GM21360 (cell line): ENCODE measurements around the gene TIGD3.

Source experiments
- ATAC-seq: cut with Tn5 transposase; IDR thresholded peaks from one replicate; pipeline ENCODE4 v1.9.1; 2021; ENCODE audit warnings: mild to moderate bottlenecking, moderate library complexity; ENCODE audit not compliant: unreplicated experiment

The TIGD3 gene

DNA sequence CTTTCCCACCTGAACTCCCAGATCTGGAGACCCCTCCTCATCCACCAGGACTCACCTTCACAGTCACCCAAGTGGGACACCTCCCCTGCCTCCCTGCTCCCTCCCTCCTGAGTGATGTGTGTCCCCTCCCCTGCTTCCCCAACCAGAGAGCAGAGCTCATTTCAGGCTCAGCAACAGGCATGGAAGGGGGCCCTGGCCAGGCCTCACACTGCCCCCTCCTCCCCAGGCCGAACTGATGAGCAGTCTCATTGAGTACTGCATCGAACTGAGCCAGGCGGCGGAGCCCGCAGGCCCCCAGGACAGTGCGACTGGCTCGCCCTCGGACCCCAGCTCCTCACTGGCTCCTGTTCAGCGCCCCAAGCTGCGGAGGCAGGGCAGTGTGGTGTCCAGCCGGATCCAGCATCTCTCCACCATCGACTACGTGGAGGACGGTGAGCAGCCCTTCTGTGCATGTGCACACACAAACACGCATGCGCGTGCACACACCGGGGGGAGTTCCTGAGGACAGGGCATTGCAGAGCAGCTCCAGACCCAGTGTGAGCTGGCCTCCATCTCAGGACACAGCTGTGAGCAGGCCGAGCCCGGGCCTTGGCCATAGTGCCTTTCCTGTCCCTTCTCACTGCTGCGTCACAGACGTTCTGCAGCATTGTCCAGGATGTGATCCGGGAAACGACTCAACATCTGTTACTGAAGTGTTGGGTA, 50.2 kb downstream of the TIGD3 start:
- ATAC-seq: no peak
